GM20000 (cell line): ENCODE results near the gene COQ8A.

ENCODE experiments used
- DNase-seq: peaks from one replicate; pipeline ENCODE4 v3.0.0; 2012; ENCODE audit warnings: low spot score
- CTCF ChIP-seq: IDR thresholded peaks from 2 replicates; pipeline ENCODE4 v1.5.1; 2012; ENCODE audit warnings: mild to moderate bottlenecking, control low read depth; ENCODE audit errors: extremely low read depth, missing control alignments

COQ8A gene

GRCh38 chr1:226939438-226940028 lies 561 bp upstream of the COQ8A start:
- no peak for TF ChIP-seq CTCF
- DNase-seq = peak; percentile 63

GRCh38 chr1:226940806-226941067 lies 643 bp downstream of the COQ8A start:
- TF ChIP-seq CTCF = no peak
- DNase-seq = no peak

- DNase-seq = no peak
- no peak for TF ChIP-seq CTCF
Observed at GRCh38 chr1:226942392-226942791, 2.3 kb downstream of the COQ8A start.

GRCh38 chr1:226943156-226943555 lies 3.1 kb downstream of the COQ8A start:
- DNase-seq = no peak
- no peak for TF ChIP-seq CTCF

- DNase-seq = no peak
- no peak for TF ChIP-seq CTCF
Observed at GRCh38 chr1:226943927-226944326, 3.8 kb downstream of the COQ8A start.

GRCh38 chr1:226945106-226945857 lies 5.2 kb downstream of the COQ8A start:
- no peak for TF ChIP-seq CTCF

GRCh38 chr1:226945858-226946245 lies 5.8 kb downstream of the COQ8A start:
- TF ChIP-seq CTCF = no peak
- no peak for DNase-seq

More at GRCh38 chr1:226945106-226945857, 5.2 kb downstream of the COQ8A start:
- no peak for DNase-seq
